ENCODE data around the gene HMCN1. TPM values are rescaled to one million over a fixed set of nuclear protein-coding genes. Genes with fewer than 3 reads are reported as not detected.

HMCN1 gene
- total RNA-seq, 1 experiment from 2014 or later = 14.9 TPM

DNA sequence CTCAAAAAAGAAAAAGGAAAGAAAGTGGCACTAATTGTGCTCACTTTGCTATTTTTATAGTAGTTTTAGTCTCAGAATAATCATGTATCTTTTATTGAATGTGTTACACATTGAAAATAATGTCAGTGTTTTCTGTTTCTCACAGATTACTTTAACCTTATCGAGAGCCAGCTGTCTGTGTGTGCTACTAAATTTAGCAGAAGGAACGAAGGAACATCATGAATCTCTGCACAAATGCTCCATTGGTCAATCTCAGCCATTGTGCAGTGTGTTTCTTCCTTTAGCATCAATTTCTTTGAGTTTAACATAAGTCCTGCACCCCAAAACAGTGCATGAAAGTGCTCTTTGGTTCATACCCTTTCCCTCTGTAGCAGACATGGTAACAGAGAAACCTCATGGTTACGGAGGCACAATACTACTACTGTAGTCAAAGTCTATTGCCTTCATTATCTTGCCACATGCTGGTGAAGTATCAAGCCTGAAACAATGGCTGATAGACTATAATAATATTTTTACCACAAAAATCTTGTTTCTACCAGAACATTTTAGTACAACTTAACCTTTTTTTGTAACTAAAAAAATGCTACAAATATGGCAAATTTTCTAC lies 310.0 kb downstream of the HMCN1 start:
- no peak for DNase-seq (ENCODE audit: low spot score)
- in situ Hi-C loops (cut with HindIII; ENCODE audit: low sequenced_read_pairs) = no loop called here

- in situ Hi-C loops (cut with HindIII; ENCODE audit: low sequenced_read_pairs) = no loop called here
Measured at GRCh38 chr1:186046437-186047211, 312.4 kb downstream of the HMCN1 start.

GRCh38 chr1:186050360-186050759 lies 316.2 kb downstream of the HMCN1 start:
- in situ Hi-C loops (cut with HindIII; ENCODE audit: low sequenced_read_pairs) = no loop called here

More at GRCh38 chr1:186046437-186047211, 312.4 kb downstream of the HMCN1 start:
- DNase-seq (ENCODE audit: low spot score) = no peak

DNA sequence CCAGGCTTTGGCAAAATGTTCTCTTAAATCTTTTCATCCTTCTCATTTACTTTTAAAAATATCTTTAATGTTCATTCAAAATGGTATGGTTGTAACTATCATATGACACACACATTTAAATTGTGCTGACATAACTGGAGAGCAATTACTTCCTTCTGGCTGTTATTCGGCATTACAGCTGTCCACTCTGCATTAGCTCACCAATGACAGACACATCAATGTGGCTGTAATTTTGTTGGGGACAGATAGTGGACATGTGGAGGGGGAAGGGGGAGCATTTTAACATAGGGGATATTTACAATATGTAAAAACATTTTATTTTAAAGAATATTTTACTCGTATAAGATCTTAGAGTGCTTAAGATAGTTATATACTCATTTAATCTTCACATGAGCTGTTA lies 319.8 kb downstream of the HMCN1 start:
- in situ Hi-C loops (cut with HindIII; ENCODE audit: low sequenced_read_pairs) = no loop called here
- no peak for DNase-seq (ENCODE audit: low spot score)

More at GRCh38 chr1:186050360-186050759, 316.2 kb downstream of the HMCN1 start:
- no peak for DNase-seq (ENCODE audit: low spot score)

DNA sequence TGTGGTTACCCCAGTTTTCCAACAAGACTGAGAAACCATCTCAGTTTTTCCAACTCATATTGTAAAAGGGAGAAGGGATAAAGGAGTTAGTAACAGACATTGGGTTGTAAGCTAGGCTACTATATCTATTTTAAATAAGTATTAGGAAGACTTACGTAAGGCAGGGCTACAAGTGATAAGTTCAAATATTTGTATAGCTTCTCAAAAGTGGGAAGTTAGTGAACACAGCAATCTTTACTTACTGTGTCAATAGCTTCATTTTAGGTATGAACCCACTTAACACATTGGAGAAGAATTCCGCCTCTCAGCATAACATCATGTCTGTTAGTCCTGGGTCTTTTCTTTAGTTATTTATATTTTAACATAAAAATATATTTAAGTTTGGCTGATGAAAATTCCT lies 320.7 kb downstream of the HMCN1 start:
- DNase-seq (ENCODE audit: low spot score) = no peak
- in situ Hi-C loops (cut with HindIII; ENCODE audit: low sequenced_read_pairs) = no loop called here

DNA sequence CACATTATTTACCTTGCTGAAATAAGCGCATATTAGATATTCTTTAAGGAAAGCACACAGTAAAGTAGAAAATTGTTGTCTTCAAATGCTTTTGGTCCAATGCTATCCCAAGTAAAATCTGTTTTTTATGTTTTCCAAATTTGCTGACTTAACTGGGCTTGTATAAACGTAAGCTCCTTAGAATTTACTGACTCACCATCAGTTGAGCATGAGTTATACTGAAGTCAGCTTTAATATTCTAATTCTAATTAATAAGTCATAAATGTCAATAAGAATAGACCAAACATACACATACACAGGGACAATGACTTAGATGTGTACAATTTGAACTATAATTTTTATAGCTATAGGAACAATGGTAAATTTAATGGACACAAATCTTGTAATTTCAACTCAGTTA lies 321.7 kb downstream of the HMCN1 start:
- in situ Hi-C loops (cut with HindIII; ENCODE audit: low sequenced_read_pairs) = no loop called here
- no peak for DNase-seq (ENCODE audit: low spot score)

GRCh38 chr1:186057086-186057485 lies 322.9 kb downstream of the HMCN1 start:
- in situ Hi-C loops (cut with HindIII; ENCODE audit: low sequenced_read_pairs) = no loop called here

DNA sequence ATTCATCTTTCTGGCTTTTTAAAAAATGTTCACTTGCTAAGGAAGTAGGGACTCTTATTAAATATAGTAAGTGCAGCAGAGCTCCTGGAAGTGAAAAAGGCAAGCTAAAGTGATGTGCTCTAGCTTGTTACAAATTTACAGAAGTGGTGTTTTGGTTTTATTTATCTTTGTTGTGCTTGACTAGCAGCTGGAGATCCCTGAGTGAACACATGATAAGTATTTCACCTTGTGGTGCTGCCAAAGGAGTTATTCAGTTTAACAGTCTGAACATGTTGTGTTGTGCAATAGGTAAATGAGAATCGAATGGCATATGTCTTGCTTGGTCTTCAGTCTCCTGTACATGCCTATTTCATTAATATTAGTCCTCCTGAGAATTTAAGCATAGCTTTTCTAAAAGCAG lies 325.1 kb downstream of the HMCN1 start:
- DNase-seq (ENCODE audit: low spot score) = no peak
- in situ Hi-C loops (cut with HindIII; ENCODE audit: low sequenced_read_pairs) = no loop called here

More at GRCh38 chr1:186057086-186057485, 322.9 kb downstream of the HMCN1 start:
- no peak for DNase-seq (ENCODE audit: low spot score)

GRCh38 chr1:186059752-186060151 lies 325.6 kb downstream of the HMCN1 start:
- DNase-seq (ENCODE audit: low spot score) = no peak
- in situ Hi-C loops (cut with HindIII; ENCODE audit: low sequenced_read_pairs) = no loop called here

GRCh38 chr1:186060226-186060625 lies 326.0 kb downstream of the HMCN1 start:
- in situ Hi-C loops (cut with HindIII; ENCODE audit: low sequenced_read_pairs) = no loop called here
- DNase-seq (ENCODE audit: low spot score) = no peak

- in situ Hi-C loops (cut with HindIII; ENCODE audit: low sequenced_read_pairs) = no loop called here
Measured at GRCh38 chr1:186063091-186063657, 329.0 kb downstream of the HMCN1 start.

GRCh38 chr1:186066411-186066810 lies 332.2 kb downstream of the HMCN1 start:
- in situ Hi-C loops (cut with HindIII; ENCODE audit: low sequenced_read_pairs) = no loop called here

More at GRCh38 chr1:186063091-186063657, 329.0 kb downstream of the HMCN1 start:
- no peak for DNase-seq (ENCODE audit: low spot score)

GRCh38 chr1:186073697-186074096 lies 339.5 kb downstream of the HMCN1 start:
- in situ Hi-C loops (cut with HindIII; ENCODE audit: low sequenced_read_pairs) = no loop called here
- DNase-seq (ENCODE audit: low spot score) = no peak

More at GRCh38 chr1:186066411-186066810, 332.2 kb downstream of the HMCN1 start:
- DNase-seq (ENCODE audit: low spot score) = no peak

- no peak for DNase-seq (ENCODE audit: low spot score)
- in situ Hi-C loops (cut with HindIII; ENCODE audit: low sequenced_read_pairs) = no loop called here
Measured at GRCh38 chr1:186076006-186076405, 341.8 kb downstream of the HMCN1 start.

- in situ Hi-C loops (cut with HindIII; ENCODE audit: low sequenced_read_pairs) = no loop called here
- no peak for DNase-seq (ENCODE audit: low spot score)
Measured at GRCh38 chr1:186078245-186078644, 344.1 kb downstream of the HMCN1 start.

- DNase-seq (ENCODE audit: low spot score) = no peak
- in situ Hi-C loops (cut with HindIII; ENCODE audit: low sequenced_read_pairs) = no loop called here
Measured at GRCh38 chr1:186079084-186079684, 345.0 kb downstream of the HMCN1 start.

DNA sequence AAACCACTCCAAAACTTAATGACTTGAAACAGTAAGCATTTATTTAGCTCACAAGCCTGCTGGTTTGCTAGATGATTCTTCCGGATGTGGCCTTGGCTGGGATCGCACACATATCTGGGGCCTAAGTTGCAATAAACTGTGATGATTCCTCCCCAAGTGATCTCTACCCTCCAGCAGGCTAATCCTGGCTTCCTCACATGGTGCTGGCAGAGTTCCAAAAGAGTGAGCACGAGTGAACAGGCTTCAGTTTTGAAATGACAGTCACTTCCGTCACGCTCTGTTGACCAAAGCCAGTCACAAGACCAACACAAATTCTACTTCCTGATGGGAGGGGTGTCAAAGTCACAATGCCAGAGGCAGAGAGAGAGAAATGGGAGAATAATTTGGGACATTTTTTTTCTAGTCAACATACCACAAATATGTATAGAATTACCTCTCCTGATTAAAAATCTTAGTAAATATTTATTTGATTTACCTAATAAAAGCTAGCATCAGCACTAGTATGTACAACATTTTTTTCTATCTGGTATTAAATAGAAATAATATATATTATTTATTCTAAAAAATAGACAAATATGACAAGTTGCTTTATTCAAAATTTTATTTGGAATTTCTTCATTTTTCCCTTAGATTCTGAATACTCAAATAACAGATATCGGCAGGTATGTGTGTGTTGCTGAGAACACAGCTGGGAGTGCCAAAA lies 348.2 kb downstream of the HMCN1 start:
- in situ Hi-C loops (cut with HindIII; ENCODE audit: low sequenced_read_pairs) = no loop called here
- DNase-seq (ENCODE audit: low spot score) = peak; percentile 78

GRCh38 chr1:186086583-186086982 lies 352.4 kb downstream of the HMCN1 start:
- in situ Hi-C loops (cut with HindIII; ENCODE audit: low sequenced_read_pairs) = no loop called here
- no peak for DNase-seq (ENCODE audit: low spot score)

DNA sequence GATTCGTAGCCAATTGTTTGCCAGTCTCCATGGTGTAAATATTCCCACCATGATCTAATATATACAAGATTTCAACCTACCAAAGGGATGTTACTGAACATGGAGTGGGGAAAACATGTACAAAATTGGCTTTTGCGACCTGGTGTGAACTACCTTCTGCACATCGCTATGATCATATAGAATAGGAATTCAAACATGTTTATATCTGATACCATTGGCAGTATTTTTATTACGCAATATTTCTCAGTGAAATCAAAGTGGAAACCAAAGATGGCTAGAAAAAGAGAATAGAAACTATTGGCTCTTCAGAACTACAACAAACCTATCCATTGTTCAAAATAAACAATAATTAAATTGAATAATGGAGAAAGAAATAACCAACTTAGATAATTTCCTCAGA lies 355.7 kb downstream of the HMCN1 start:
- in situ Hi-C loops (cut with HindIII; ENCODE audit: low sequenced_read_pairs) = no loop called here
- no peak for DNase-seq (ENCODE audit: low spot score)

Data from G401 (cell line).